Gastroesophageal sphincter (tissue), 4 donors: ENCODE results near the gene OXSR1. TPM values are rescaled to one million over a fixed set of nuclear protein-coding genes. Genes with fewer than 3 reads are reported as not detected.

Experiments used
- ATAC-seq: fragments of 150-250 bp; one replicate; pipeline ENCODE4 v1.9.1; 2016; ENCODE audit warnings: mild to moderate bottlenecking, moderate library complexity
- H3K27ac ChIP-seq, 4 donors: fragments of 200-600 bp; sonication (generic) in 3 of 4; 1 replicate in 3 of 4; 2 replicates in 1 of 4; pipeline ENCODE4 v1.5.1; 2016 to 2019
- H3K27me3 ChIP-seq: fragments of 200-600 bp; sonication (generic); one replicate; pipeline ENCODE4 v1.5.1; 2019
- H3K36me3 ChIP-seq, 2 donors: fragments of 200-600 bp; sonication (generic); one replicate each; pipeline ENCODE4 v1.5.1; 2019; ENCODE audit warnings: control low read depth in 1 of 2
- H3K4me1 ChIP-seq, 3 donors: fragments of 200-600 bp; sonication (generic); 1 replicate in 2 of 3; 2 replicates in 1 of 3; pipeline ENCODE4 v1.5.1; 2016 to 2019; ENCODE audit warnings: control low read depth in 2 of 3
- H3K4me3 ChIP-seq, 2 donors: fragments of 200-600 bp; sonication (generic); one replicate each; pipeline ENCODE4 v1.5.1; 2019; ENCODE audit warnings: mild to moderate bottlenecking in 1 of 2, moderate library complexity in 1 of 2
- H3K9me3 ChIP-seq, 3 donors: fragments of 200-600 bp; sonication (generic); one replicate each; pipeline ENCODE4 v1.5.1; 2017 to 2019; ENCODE audit warnings: control low read depth in 2 of 3
- CTCF ChIP-seq, 4 experiments: fragments of 200-600 bp in 2 of 4; fragments of 450-650 bp in 2 of 4; sonication (generic) in 1 of 4; IDR thresholded peaks; one replicate each; pipeline ENCODE4 v1.5.1; 2017 to 2019; ENCODE audit warnings: antibody characterized with exemption in 4 of 4, mild to moderate bottlenecking in 2 of 4, moderate library complexity in 2 of 4
- EP300 ChIP-seq: sonication (generic); formaldehyde crosslinking; IDR thresholded peaks from one replicate; pipeline ENCODE4 v1.6.1; 2017; ENCODE audit warnings: antibody characterized with exemption, mild to moderate bottlenecking
- POLR2A ChIP-seq, 2 donors: fragments of 450-650 bp; IDR thresholded peaks; one replicate each; pipeline ENCODE4 v1.6.1; 2017; ENCODE audit warnings: antibody characterized with exemption in 2 of 2, mild to moderate bottlenecking in 2 of 2, moderate library complexity in 1 of 2
- POLR2AphosphoS5 ChIP-seq: sonication (generic); formaldehyde crosslinking; IDR thresholded peaks from one replicate; pipeline ENCODE4 v1.6.1; 2017; ENCODE audit warnings: antibody characterized with exemption
- WGBS, 2 donors: methylation state at CpG; one replicate each; pipeline ENCODE4 v1.1.5; 2018; ENCODE audit warnings: low coverage in 1 of 2; 5-methylcytosine and 5-hydroxymethylcytosine counted together
- total RNA-seq, 4 donors: library from RNA; depleted of rRNA; stranded (reverse); fragments of >200 nt; gene quantifications; one replicate each; pipeline ENCODE4 v1.1.0, GENCODE V29; 2016

Gene OXSR1
- total RNA-seq, 4 donors from 2014 or later: 29.5 to 41.0 (median 34.3) TPM

GRCh38 chr3:38245930-38246329, 80.6 kb downstream of the OXSR1 start:
- 75 to 90% methylated on average over 4 of the region's 4 CpGs for WGBS, 2 donors
- ATAC-seq: no peak
- TF ChIP-seq EP300: no peak
- TF ChIP-seq CTCF (IDR thresholded peaks at IDR 0.05): no peak
- TF ChIP-seq POLR2AphosphoS5: no peak
- no peak for TF ChIP-seq POLR2A (IDR thresholded peaks at IDR 0.05)

GRCh38 chr3:38247366-38248035, 82.2 kb downstream of the OXSR1 start:
- H3K9me3 ChIP-seq: no peaks in the 10 kb centered on the region
- peaks cover 0 to 13% (median 0%) of the 10 kb centered on the region in 3 donors for H3K4me1 ChIP-seq
- H3K4me3 ChIP-seq: no peak overlapping the region
- ATAC-seq: peak; percentile 86
- H3K27ac ChIP-seq: no peak overlapping the region
- TF ChIP-seq POLR2AphosphoS5: peak; percentile 64
- TF ChIP-seq CTCF (IDR thresholded peaks at IDR 0.05): peak in 3 of 4 experiments; percentile 15 to 30 (median 26)
- no peak for TF ChIP-seq EP300
- no peak for TF ChIP-seq POLR2A (IDR thresholded peaks at IDR 0.05)
- peaks cover 0 to 70% of the 10 kb centered on the region in 2 donors for H3K36me3 ChIP-seq
- no peaks in the 10 kb centered on the region for H3K27me3 ChIP-seq

More at GRCh38 chr3:38245930-38246329, 80.6 kb downstream of the OXSR1 start:
- H3K27me3 ChIP-seq: no peaks in the 10 kb centered on the region
- H3K36me3 ChIP-seq: peaks cover 0 to 54% of the 10 kb centered on the region in 2 donors
- H3K4me3 ChIP-seq: no peak overlapping the region
- H3K27ac ChIP-seq: no peak overlapping the region
- H3K9me3 ChIP-seq: no peaks in the 10 kb centered on the region
- H3K4me1 ChIP-seq: peaks cover 0 to 13% (median 0%) of the 10 kb centered on the region in 3 donors

GRCh38 chr3:38250198-38250597, 84.9 kb downstream of the OXSR1 start:
- H3K9me3 ChIP-seq: no peaks in the 10 kb centered on the region
- H3K27me3 ChIP-seq: no peaks in the 10 kb centered on the region
- 85 to 100% methylated on average over 2 of the region's 2 CpGs for WGBS, 2 donors
- H3K4me3 ChIP-seq: no peak overlapping the region
- H3K36me3 ChIP-seq: peaks cover 0 to 89% of the 10 kb centered on the region in 2 donors
- no peak overlapping the region for H3K27ac ChIP-seq
- peaks cover 0 to 13% (median 0%) of the 10 kb centered on the region in 3 donors for H3K4me1 ChIP-seq
- no peak for ATAC-seq
- TF ChIP-seq EP300: no peak
- no peak for TF ChIP-seq POLR2AphosphoS5
- no peak for TF ChIP-seq CTCF (IDR thresholded peaks at IDR 0.05)
- TF ChIP-seq POLR2A (IDR thresholded peaks at IDR 0.05): no peak

GRCh38 chr3:38251197-38251596, 85.9 kb downstream of the OXSR1 start:
- ATAC-seq: no peak
- no peak for TF ChIP-seq CTCF (IDR thresholded peaks at IDR 0.05)
- no peak for TF ChIP-seq EP300
- no peak for TF ChIP-seq POLR2A (IDR thresholded peaks at IDR 0.05)
- no peak for TF ChIP-seq POLR2AphosphoS5
- Histone ChIP-seq H3K4me1 (peaks cover 0 to 13% (median 0%) of the 10 kb centered on the region in 3 donors), H3K36me3 (peaks cover 0 to 91% of the 10 kb centered on the region in 2 donors), H3K27ac (no peak overlapping the region), H3K4me3 (no peak overlapping the region), H3K9me3 (no peaks in the 10 kb centered on the region), H3K27me3 (no peaks in the 10 kb centered on the region)
- WGBS, 2 donors: 86 to 88% methylated on average over 1 to 4 of the region's 4 CpGs

- Histone ChIP-seq H3K27me3 (no peaks in the 10 kb centered on the region), H3K36me3 (peaks cover 0 to 73% of the 10 kb centered on the region in 2 donors), H3K4me3 (no peak overlapping the region), H3K4me1 (no peaks in the 10 kb centered on the region), H3K9me3 (no peaks in the 10 kb centered on the region), H3K27ac (no peak overlapping the region)
- no peak for TF ChIP-seq POLR2A (IDR thresholded peaks at IDR 0.05)
- TF ChIP-seq EP300: no peak
- no peak for TF ChIP-seq CTCF (IDR thresholded peaks at IDR 0.05)
- no peak for TF ChIP-seq POLR2AphosphoS5
- 84% methylated on average over 3 to 4 of the region's 4 CpGs for WGBS, 2 donors
- ATAC-seq: no peak
These were observed 88.4 kb downstream of the OXSR1 start for GRCh38 chr3:38253704-38254103.
